Epithelial cell of prostate (primary cell): ENCODE data around the gene FOXS1.

Experiments used
- DNase-seq: peaks from one replicate; pipeline ENCODE4 v3.0.0-alpha.2; 2011; ENCODE audit warnings: low read depth, low spot score
- H3K27ac ChIP-seq: fragments of 450-650 bp; 2 replicates; pipeline ENCODE4 v1.5.1; 2017; ENCODE audit warnings: mild to moderate bottlenecking

The FOXS1 gene

DNA sequence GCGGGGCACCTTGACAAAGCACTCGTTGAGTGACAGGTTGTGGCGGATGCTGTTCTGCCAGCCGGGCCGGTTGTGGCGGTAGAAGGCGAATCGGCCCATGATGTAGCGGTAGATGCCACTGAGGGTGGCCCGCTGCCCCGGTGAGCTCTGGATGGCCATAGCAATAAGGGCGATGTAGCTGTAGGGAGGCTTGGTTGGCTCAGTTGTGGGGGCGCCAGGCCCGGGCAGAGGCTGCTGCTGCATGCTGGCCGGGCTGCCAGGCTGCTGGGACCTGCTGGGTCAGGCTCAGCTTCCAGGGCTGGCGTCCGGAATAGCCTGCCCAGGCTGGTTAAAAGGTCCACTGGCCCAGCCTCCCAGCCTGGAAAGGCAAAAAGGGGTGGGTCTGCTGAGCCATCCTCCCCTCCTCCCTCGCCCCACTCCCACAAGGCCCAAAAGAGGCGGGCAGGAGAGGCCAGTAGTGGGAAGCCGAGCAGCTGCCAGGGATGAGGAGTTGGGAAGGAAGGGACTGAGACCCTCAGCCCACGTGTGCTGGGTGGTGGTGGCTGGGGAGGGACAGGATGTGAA, at the start of gene FOXS1:
Gene FOXS1 (minus strand): TSS at position 305 of the 564 bp plus-strand sequence. CDS start 62 bp downstream, at position 243.
- H3K27ac ChIP-seq: no peak within 1 kb of the TSS
- no peak for DNase-seq

DNA sequence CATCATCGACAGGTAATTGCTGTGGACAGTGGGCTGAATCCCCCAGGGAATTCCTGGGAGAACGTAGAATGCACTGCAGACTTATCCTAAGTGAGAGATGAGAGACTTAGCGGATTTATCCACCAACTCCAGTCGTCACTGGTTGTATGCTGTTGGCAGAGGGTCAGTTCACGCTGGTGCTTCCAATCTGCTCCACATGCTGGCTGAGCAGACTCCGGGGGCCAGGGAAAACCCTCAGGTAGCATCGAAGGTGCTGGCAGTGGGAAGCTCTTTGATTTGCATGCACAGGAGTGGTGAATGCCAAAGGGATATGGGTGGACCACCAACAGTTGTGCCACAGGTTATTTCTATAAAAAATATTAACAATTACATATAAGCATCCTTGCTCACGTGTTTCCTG, 45.2 kb upstream of the FOXS1 start:
- no peak overlapping the region for H3K27ac ChIP-seq
- no peak for DNase-seq

GRCh38 chr20:31883829-31884228, 38.4 kb upstream of the FOXS1 start:
- H3K27ac ChIP-seq: no peak overlapping the region
- no peak for DNase-seq

GRCh38 chr20:31881945-31882344, 36.5 kb upstream of the FOXS1 start:
- no peak overlapping the region for H3K27ac ChIP-seq
- no peak for DNase-seq

GRCh38 chr20:31879143-31879987, 34.0 kb upstream of the FOXS1 start:
- no peak overlapping the region for H3K27ac ChIP-seq
- peak; percentile 69 for DNase-seq

DNA sequence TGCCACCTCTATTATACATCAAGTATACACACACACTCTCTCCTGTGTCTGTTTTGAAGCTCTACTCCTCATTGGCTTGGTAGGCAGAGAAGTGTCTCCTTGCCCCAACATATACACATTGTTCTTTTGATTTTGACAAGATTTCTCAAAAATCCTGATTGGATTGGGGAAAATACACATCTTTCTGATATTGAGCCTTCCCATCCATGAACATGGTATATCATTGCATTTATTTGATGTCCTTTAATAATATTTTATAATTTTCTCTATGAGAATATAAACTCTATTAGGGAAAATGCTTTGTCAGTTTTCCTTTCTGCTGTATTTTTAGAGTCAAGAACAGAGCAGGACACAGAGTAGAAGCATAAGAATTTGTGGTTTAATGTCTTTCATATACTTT, 32.3 kb upstream of the FOXS1 start:
- no peak overlapping the region for H3K27ac ChIP-seq
- DNase-seq: no peak

- H3K27ac ChIP-seq: no peak overlapping the region
- no peak for DNase-seq
Measured at GRCh38 chr20:31875671-31876070, 30.3 kb upstream of the FOXS1 start.

DNA sequence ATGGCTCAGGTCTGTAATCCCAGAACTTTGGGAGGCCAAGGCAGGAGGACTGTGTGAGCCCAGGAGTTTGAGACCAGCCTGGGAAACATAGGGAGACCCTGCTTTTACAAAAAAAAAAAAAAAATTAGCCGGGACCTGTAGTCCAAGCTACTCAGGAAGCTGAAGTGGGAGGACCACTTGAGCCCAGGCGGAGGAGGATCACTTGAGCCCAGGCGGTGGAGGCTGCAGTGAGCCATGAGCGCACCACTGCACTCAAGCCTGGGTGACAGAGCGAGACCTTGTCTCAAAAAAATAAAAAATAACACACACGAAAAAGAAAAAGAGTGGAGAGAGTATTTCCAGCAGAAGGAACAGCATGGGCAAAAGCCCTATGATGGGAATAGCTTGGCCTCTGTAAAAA, 27.0 kb upstream of the FOXS1 start:
- no peak overlapping the region for H3K27ac ChIP-seq
- no peak for DNase-seq

DNA sequence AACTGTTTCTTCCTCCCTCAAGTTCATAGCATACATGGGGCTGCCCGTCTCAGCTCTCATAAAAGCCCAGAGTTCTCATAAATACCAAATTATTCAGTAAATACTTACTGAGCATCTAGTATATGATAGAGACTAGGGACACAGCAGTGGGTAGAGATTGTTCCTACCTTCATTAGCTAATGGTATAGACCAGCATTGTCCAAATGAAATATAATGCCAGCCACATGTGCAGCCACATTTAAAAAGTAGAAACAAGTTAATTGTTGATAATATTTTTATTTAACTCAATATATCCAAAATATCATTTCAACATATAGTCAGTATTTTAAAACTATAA, 26.2 kb upstream of the FOXS1 start:
- DNase-seq: no peak
- H3K27ac ChIP-seq: no peak overlapping the region

DNA sequence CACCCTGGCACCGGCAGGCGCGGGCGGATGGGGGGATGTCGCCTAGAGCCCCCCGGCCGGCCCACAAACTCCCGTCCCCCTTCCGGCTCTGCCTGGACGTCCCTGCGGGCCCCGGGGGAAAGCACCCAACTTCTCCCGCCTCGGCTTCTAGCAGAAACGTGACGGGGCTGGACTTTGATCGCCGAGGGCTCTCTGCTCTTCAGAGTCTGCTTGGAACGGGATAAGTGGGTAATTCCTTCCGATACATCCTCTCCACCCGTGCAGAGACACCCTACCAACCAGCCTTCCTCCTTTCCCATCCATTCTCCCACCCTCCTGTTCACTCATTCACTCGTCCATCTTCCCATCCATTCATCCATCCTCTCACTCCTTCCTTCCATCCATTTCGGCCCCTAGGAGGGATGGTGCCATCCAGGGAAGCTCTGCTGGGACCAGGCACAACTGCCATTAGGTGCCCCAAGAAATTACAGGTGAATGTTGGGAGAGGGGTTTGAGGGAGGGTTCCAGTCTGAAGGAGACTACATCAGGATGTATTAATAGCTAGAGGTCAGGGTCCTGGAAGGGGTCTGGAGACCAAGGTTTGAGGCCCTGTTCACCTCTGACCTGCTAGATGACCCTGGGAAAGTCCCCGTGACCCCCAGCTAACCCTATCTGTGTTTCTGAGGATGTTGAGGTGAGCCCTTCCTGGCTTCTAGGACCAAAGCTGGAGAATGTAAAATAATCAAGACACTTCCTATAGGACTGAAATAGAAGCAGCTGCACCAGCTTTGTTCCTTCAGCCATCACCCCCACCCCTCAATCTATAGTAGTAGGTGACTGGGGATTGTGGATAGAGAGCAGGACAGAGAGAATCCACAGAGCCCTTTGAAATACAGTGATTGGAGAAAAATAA, 25.6 kb upstream of the FOXS1 start:
- no peak for DNase-seq
- no peak overlapping the region for H3K27ac ChIP-seq

DNA sequence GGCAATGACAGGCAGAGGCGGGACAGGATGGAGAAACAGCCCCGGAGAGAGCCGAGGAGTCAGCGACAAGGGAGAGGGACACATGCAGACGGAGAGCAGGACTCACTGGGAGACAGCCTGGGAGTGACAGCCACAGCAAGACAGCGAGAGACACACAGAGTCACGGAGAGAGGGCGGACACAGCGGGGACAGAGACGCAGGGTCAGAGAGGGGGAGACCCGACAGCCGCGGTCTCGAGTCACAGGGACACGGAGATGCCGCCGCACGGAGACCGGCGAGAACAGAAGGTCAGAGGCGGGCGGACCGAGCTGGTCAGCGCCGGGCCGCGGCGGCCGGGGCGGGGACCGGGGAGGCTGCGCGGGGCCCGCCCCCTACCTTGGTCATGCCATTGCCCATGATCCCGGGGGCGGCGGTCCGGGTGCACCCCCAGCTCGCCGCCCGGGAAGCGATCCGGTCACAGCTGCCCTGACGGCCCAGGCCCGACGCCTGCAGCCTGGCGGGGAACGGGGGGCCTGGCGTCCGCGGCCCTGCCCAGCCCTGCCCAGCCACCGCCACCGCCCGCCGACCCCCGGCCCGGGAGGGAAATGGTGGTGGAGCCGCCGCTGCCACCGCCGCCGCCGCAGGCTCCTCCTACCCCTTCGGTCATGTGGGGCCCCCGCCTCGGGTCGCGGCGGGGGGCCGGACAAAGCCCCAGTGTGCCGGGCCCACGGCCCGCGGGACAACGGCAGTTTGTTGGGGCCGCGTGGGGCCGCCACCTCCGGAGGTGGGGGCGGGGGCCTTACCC, 24.7 kb upstream of the FOXS1 start, which contains the start of the genes DUSP15 and TTLL9:
Gene DUSP15 (minus strand): TSS at position 586 of the 784 bp plus-strand sequence. CDS start 190 bp downstream, at position 396.
Gene TTLL9 (plus strand): TSS at position 693 of the 784 bp plus-strand sequence. CDS start 493 bp downstream, outside the sequence.
- DNase-seq: no peak
- H3K27ac ChIP-seq: no peak within 1 kb of the TSS

DNA sequence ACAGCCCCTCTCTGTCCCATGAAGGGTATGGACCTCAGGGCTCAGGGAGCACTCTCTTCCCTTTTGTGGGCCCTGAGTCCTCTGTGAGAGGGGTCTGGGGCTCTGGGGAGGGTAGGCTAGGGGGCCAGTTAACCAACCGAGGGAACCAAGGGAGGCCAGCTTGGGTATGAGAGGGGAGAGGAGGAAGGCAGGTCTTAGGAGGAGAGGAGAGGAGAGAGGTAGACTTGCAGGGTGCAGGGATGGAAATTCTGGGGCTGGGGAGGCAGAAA, 24.2 kb upstream of the FOXS1 start:
- H3K27ac ChIP-seq: no peak overlapping the region
- DNase-seq: no peak

DNA sequence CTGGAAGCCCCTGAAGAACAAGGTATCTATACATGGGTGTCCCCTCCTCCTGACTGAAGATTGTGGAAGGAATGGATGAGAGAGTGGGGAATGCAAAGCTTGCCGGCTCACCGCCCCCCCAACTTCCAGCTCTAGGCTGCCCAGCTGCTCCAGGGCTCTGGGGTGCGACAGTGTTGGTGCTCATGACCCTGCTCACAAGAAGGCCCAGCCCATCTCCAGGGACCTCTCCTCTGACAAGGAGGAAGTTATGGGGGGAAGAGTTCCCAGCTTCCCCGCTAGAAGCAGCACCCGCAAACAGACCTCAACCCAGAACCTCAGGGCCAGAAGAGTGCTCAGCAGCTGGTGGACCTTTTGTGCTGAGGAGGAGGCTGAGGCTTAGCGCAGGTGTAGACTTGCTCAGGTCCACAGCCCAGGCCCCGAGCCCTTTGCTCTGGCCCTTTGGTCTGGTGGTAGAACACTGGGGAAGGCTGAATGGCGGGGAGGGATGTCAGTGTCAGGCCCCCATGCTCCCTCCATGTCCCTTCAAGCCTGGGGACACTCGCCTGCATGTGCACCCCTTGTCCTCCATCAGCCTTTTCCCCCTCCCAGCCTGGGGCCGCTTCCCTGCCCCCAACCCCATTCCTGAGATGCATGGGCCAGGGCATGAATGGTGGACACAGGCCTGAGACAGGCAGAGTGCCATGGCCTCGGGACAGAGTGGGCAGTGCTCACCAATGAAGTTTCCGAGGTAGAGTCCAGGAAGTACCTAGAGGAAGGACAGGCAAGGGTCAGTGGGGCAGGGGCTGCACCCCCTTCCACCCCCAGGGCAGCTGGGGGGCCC, 23.7 kb upstream of the FOXS1 start:
- DNase-seq: no peak
- H3K27ac ChIP-seq: no peak overlapping the region

DNA sequence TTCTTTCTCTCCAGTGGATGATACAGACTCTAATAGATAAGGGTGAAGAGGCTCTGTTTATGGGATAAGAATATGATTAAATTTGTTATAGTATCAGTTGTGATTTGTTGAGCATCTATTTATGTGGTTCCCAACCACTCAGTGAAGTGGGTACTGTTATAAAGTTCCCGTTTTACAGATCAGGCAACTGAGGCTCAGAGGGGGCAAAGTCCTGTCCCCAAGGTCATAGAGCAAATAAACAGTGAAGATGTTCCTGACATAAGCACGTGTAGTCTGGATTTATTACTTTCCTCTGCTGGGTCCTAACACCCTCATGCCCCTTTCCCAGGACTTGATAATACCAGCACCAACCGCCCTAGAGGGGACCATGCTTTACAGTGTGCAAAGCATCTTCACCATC, 20.8 kb upstream of the FOXS1 start:
- no peak for DNase-seq
- no peak overlapping the region for H3K27ac ChIP-seq

DNA sequence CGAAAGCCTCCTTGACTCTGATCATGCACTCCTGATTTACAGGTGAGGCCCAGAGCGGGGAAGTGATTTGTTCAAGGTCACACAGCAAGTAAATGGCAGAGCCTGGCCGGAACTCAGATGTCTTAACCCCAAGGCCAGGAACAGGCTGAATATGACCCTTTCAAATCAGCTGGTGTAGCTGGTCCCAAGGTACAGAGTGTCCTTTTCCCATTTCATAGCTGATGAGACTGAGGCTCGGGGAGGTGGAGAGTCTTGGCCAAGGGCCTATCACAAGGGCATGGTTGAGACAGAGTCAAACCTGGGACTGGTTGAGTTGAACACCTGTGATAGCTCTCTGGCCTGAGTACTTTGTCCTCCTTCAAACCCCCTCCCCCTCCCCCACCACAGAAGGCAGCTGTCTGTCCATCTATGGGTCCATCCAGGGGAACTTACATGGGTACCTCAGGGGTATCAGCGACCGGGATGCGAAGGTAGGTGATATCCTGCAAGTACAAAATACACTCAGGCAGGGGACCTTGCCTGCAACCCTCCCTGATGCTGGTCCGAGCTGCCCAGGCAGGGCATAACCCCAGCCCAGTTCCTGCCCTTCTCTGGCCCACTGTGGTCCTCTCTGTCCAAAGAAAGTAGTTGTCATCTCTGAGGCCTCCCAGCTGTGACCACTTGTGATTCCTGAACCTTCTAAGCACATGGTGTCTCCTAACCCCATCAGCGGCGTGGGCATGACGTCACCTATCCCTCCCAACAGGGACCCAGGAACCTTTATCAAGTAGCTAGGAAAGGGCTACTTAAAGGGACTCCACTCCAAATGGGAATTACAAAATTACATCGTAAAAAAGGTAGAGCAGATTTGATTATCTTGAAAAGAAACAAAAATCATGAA, 19.4 kb upstream of the FOXS1 start:
- no peak overlapping the region for H3K27ac ChIP-seq
- DNase-seq: no peak

- no peak for DNase-seq
- H3K27ac ChIP-seq: no peak overlapping the region
Measured at GRCh38 chr20:31863296-31864085, 18.1 kb upstream of the FOXS1 start.

- H3K27ac ChIP-seq: no peak overlapping the region
- DNase-seq: no peak
Measured at GRCh38 chr20:31862506-31862905, 17.1 kb upstream of the FOXS1 start.

DNA sequence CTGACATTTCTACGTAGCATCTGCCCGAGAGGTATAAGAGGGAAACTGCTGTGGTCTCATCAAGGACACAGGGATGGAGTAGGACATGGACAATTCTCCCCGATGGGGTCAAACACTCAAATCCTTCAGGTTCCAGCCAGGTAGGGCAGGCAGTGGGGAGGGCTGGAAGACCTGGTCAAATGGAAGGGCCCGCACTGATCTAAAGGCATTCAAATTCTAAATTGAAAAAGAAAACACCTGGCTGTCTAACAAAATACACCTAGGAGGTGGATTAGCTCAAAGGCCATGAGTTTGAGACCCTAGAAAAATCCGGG, 16.7 kb upstream of the FOXS1 start:
- H3K27ac ChIP-seq: no peak overlapping the region
- no peak for DNase-seq
